8988T (cell line): ENCODE measurements around the gene CST7.
"Not testable (repeated sequence)": the region's sequence is repeated elsewhere in the genome, so short reads cannot be mapped to it uniquely, and the experiment has no call there.

ENCODE experiments used
- DNase-seq: peaks from one replicate; pipeline ENCODE4 v3.0.0; 2011

Gene CST7

GRCh38 chr20:24948939-24949679, at the start of gene CST7:
Gene CST7, plus strand, starts transcription at chr20:24949269. Its CDS starts 237 bp downstream, at chr20:24949506.
- no peak for DNase-seq

GRCh38 chr20:24906806-24907205, 42.3 kb upstream of the CST7 start:
- DNase-seq: no peak

GRCh38 chr20:24908642-24909041, 40.4 kb upstream of the CST7 start:
- DNase-seq: no peak

GRCh38 chr20:24909086-24909780, 39.8 kb upstream of the CST7 start:
- DNase-seq: no peak

- no peak for DNase-seq
Measured at GRCh38 chr20:24909861-24910260, 39.2 kb upstream of the CST7 start.

- DNase-seq: no peak
Measured at GRCh38 chr20:24910461-24910860, 38.6 kb upstream of the CST7 start.

GRCh38 chr20:24911461-24911860, 37.6 kb upstream of the CST7 start:
- no peak for DNase-seq

- no peak for DNase-seq
Measured at GRCh38 chr20:24912397-24913075, 36.5 kb upstream of the CST7 start.

GRCh38 chr20:24913076-24913628, 35.9 kb upstream of the CST7 start:
- no peak for DNase-seq

- DNase-seq: no peak
Measured at GRCh38 chr20:24914388-24915241, 34.5 kb upstream of the CST7 start.

- no peak for DNase-seq
Measured at GRCh38 chr20:24915440-24915839, 33.6 kb upstream of the CST7 start.

- DNase-seq: no peak
Measured at GRCh38 chr20:24915892-24916291, 33.2 kb upstream of the CST7 start.

GRCh38 chr20:24916412-24916811, 32.7 kb upstream of the CST7 start:
- no peak for DNase-seq

GRCh38 chr20:24917056-24917455, 32.0 kb upstream of the CST7 start:
- no peak for DNase-seq

- DNase-seq: peak; percentile 77
Measured at GRCh38 chr20:24917797-24918578, 31.1 kb upstream of the CST7 start.

GRCh38 chr20:24918579-24919566, 30.2 kb upstream of the CST7 start:
- no peak for DNase-seq

- DNase-seq: not testable (repeated sequence)
Measured at GRCh38 chr20:24919665-24920064, 29.4 kb upstream of the CST7 start.

- DNase-seq: not testable (repeated sequence)
Measured at GRCh38 chr20:24920706-24921105, 28.4 kb upstream of the CST7 start.

- not testable (repeated sequence) for DNase-seq
Measured at GRCh38 chr20:24929259-24929658, 19.8 kb upstream of the CST7 start.
